ENCODE measurements around the gene MCIDAS. TPM values are rescaled to one million over a fixed set of nuclear protein-coding genes. Genes with fewer than 3 reads are reported as not detected.

The MCIDAS gene
- total RNA-seq, 4 donors from 2014 or later, result not detected

DNA sequence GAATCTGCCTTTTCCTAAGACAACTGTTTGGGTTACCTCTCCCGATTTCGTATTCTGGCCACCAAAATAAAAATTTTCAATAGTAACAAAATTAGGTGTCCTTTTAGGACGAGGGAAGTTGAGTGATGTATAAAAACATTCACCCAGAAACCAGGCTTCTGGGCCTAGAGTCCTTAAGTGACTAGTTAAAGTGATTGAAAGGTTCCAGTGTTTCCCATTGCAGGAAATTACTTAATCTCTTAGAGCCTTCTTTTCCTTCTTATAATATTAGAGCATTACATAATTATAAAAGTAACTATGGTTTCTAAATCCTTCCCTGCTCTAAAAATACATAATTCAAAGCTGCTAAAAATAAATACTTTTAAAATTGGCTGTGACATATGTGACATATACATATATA lies 7.3 kb downstream of the MCIDAS start:
- in situ Hi-C loops (cut with MboI; ENCODE audit: low sequenced_read_pairs in 4 of 4), result no loop called here
- no peak for TF ChIP-seq CTCF (IDR thresholded peaks at IDR 0.05 in 4 of 5, conservative IDR thresholded peaks at IDR 0.05 in 1 of 5)
- no peak for TF ChIP-seq POLR2A (IDR thresholded peaks at IDR 0.05)
- H3K27me3 ChIP-seq, result peaks cover 54 to 60% (median 55%) of the 10 kb centered on the region in 3 donors
- DNase-seq, result no peak
- H3K36me3 ChIP-seq, result no peaks in the 10 kb centered on the region
- no peak for ATAC-seq
- H3K4me1 ChIP-seq, result peaks cover 0 to 6% of the 10 kb centered on the region in 2 donors
- no peak overlapping the region for H3K4me3 ChIP-seq
- H3K27ac ChIP-seq, result no peak overlapping the region
- intact Hi-C loops (cut with DNase I; ENCODE audit: low total_unique reads), result no loop called here
- no peaks in the 10 kb centered on the region for H3K9me3 ChIP-seq

DNA sequence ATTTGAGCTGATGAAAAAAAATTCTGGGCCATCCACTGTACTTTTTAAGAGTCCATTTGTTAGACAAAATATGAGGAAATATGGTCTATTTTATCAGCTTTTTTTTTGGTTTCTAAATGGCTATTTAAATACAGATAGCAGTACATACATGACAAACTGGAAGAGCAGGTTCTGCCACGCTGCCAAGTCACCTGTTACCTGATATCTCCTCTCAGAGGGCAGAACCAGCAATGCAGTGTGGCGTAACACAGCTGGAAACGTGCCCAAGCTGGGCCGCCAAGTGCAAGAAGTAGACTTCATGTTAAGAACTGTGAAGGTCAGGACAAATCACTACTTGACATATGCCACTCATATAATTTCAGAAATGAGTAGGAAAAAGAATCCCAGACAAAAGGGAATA lies 8.1 kb downstream of the MCIDAS start:
- TF ChIP-seq CTCF (IDR thresholded peaks at IDR 0.05 in 4 of 5, conservative IDR thresholded peaks at IDR 0.05 in 1 of 5) (no peak), POLR2A (IDR thresholded peaks at IDR 0.05) (no peak)
- Histone ChIP-seq H3K27ac (no peak overlapping the region), H3K4me1 (peaks cover 0 to 6% of the 10 kb centered on the region in 2 donors), H3K4me3 (no peak overlapping the region), H3K9me3 (no peaks in the 10 kb centered on the region), H3K36me3 (no peaks in the 10 kb centered on the region), H3K27me3 (peaks cover 46 to 52% (median 47%) of the 10 kb centered on the region in 3 donors)
- intact Hi-C loops (cut with DNase I; ENCODE audit: low total_unique reads) (no loop called here), in situ Hi-C loops (cut with MboI; ENCODE audit: low sequenced_read_pairs in 4 of 4) (no loop called here)
- peak in 1 of 2 donors; percentile 75 for DNase-seq
- peak in 1 of 2 donors; percentile 82 for ATAC-seq

- no peaks in the 10 kb centered on the region for H3K4me1 ChIP-seq
- no peak for DNase-seq
- no peaks in the 10 kb centered on the region for H3K27me3 ChIP-seq
- H3K4me3 ChIP-seq, result no peak overlapping the region
- intact Hi-C loops (cut with DNase I; ENCODE audit: low total_unique reads), result no loop called here
- no peak for ATAC-seq
- H3K36me3 ChIP-seq, result no peaks in the 10 kb centered on the region
- H3K9me3 ChIP-seq, result no peaks in the 10 kb centered on the region
- in situ Hi-C loops (cut with MboI; ENCODE audit: low sequenced_read_pairs in 4 of 4), result no loop called here
- no peak overlapping the region for H3K27ac ChIP-seq
- TF ChIP-seq POLR2A (IDR thresholded peaks at IDR 0.05) (no peak), CTCF (IDR thresholded peaks at IDR 0.05 in 4 of 5, conservative IDR thresholded peaks at IDR 0.05 in 1 of 5) (no peak)
Measured at GRCh38 chr5:55211184-55211874, 15.8 kb downstream of the MCIDAS start.

DNA sequence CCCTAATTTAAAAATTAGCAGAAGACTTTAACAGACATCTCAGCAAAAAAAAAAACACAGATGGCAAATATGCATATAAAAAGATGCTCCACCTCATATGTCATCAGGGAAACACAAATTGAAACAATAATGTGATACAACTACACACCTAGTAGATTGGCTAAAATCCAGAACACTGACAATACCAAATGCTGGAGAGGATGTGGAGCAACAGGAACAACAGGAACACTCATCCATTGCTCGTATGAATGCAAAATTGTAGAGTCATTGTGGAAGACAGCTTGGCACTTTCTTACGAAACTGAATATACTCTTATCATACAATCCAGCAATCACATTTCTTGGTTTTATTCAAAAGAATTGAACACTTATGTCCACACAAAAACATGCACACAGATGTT lies 22.1 kb downstream of the MCIDAS start:
- DNase-seq (no peak), ATAC-seq (no peak)
- Histone ChIP-seq H3K27ac (no peak overlapping the region), H3K9me3 (no peaks in the 10 kb centered on the region), H3K36me3 (no peaks in the 10 kb centered on the region), H3K4me3 (no peak overlapping the region), H3K27me3 (peaks cover 0 to 1% (median 0%) of the 10 kb centered on the region in 3 donors), H3K4me1 (no peaks in the 10 kb centered on the region)
- intact Hi-C loops (cut with DNase I; ENCODE audit: low total_unique reads) (no loop called here), in situ Hi-C loops (cut with MboI; ENCODE audit: low sequenced_read_pairs in 4 of 4) (no loop called here)
- TF ChIP-seq POLR2A (IDR thresholded peaks at IDR 0.05), result no peak
- TF ChIP-seq CTCF (IDR thresholded peaks at IDR 0.05 in 4 of 5, conservative IDR thresholded peaks at IDR 0.05 in 1 of 5), result no peak

DNA sequence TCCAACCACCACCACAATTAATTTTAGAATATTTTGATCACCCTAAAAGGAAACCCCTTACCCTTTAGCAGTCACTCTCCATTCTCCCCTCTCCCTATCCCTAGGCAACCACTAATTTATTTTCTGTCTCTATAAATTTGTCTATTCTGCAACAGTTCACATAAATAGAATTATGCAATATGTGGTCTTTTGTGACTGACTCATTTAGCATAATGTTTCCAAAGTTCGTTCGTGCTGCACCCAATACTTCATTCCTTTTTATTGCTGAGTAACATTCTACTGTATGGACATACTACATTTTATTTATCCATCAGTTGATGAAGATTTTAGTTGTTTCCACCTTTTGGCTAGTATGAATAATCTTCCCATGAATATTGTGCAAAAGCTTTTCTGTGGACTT lies 36.0 kb downstream of the MCIDAS start:
- in situ Hi-C loops (cut with MboI; ENCODE audit: low sequenced_read_pairs in 4 of 4), result no loop called here

More for the DNA sequence above, 36.0 kb downstream of the MCIDAS start:
- H3K4me1 ChIP-seq, result no peaks in the 10 kb centered on the region
- no peak for ATAC-seq
- H3K27ac ChIP-seq, result no peak overlapping the region
- H3K36me3 ChIP-seq, result no peaks in the 10 kb centered on the region
- no peak for DNase-seq
- TF ChIP-seq CTCF (IDR thresholded peaks at IDR 0.05 in 4 of 5, conservative IDR thresholded peaks at IDR 0.05 in 1 of 5) (no peak), POLR2A (IDR thresholded peaks at IDR 0.05) (no peak)
- H3K4me3 ChIP-seq, result no peak overlapping the region
- H3K27me3 ChIP-seq, result peaks cover 11 to 23% (median 16%) of the 10 kb centered on the region in 3 donors
- no peaks in the 10 kb centered on the region for H3K9me3 ChIP-seq
- intact Hi-C loops (cut with DNase I; ENCODE audit: low total_unique reads), result no loop called here
